ENCODE results near the gene PLAC8L1.

Gene PLAC8L1

GRCh38 chr5:146060221-146060585 is 45.2 kb downstream of the PLAC8L1 start:
- Histone ChIP-seq H3K9ac (ENCODE audit: insufficient read length, low read depth) (no peak overlapping the region), H3K4me3 (ENCODE audit: insufficient read length, low read depth) (no peak overlapping the region), H3K36me3 (ENCODE audit: insufficient read depth, insufficient read length, low read length) (peaks cover 13% of the 10 kb centered on the region), H3K9me3 (ENCODE audit: insufficient read depth, low read length) (no peaks in the 10 kb centered on the region), H3K4me1 (ENCODE audit: insufficient read depth, insufficient read length) (no peaks in the 10 kb centered on the region), H3K27me3 (ENCODE audit: insufficient read depth, insufficient read length) (no peaks in the 10 kb centered on the region)
- TF ChIP-seq SUZ12 (IDR thresholded peaks at IDR 0.05; ENCODE audit: extremely low read depth, insufficient read depth, insufficient read length) (no peak), YY1 (IDR thresholded peaks at IDR 0.05; ENCODE audit: insufficient read depth, insufficient read length) (no peak), ZNF274 (IDR thresholded peaks at IDR 0.05; ENCODE audit: low read depth, low read length) (no peak)
- no peak for DNase-seq (ENCODE audit: low read depth, low spot score)

GRCh38 chr5:146059460-146060220 is 45.7 kb downstream of the PLAC8L1 start:
- no peak overlapping the region for H3K4me3 ChIP-seq (ENCODE audit: insufficient read length, low read depth)
- no peak for DNase-seq (ENCODE audit: low read depth, low spot score)
- no peak for TF ChIP-seq SUZ12 (IDR thresholded peaks at IDR 0.05; ENCODE audit: extremely low read depth, insufficient read depth, insufficient read length)
- TF ChIP-seq ZNF274 (IDR thresholded peaks at IDR 0.05; ENCODE audit: low read depth, low read length), result no peak
- no peak for TF ChIP-seq YY1 (IDR thresholded peaks at IDR 0.05; ENCODE audit: insufficient read depth, insufficient read length)
- H3K36me3 ChIP-seq (ENCODE audit: insufficient read depth, insufficient read length, low read length), result peaks cover 13% of the 10 kb centered on the region
- H3K4me1 ChIP-seq (ENCODE audit: insufficient read depth, insufficient read length), result no peaks in the 10 kb centered on the region
- H3K27me3 ChIP-seq (ENCODE audit: insufficient read depth, insufficient read length), result no peaks in the 10 kb centered on the region
- H3K9ac ChIP-seq (ENCODE audit: insufficient read length, low read depth), result no peak overlapping the region
- no peaks in the 10 kb centered on the region for H3K9me3 ChIP-seq (ENCODE audit: insufficient read depth, low read length)

- no peaks in the 10 kb centered on the region for H3K4me1 ChIP-seq (ENCODE audit: insufficient read depth, insufficient read length)
- DNase-seq (ENCODE audit: low read depth, low spot score), result no peak
- no peak overlapping the region for H3K9ac ChIP-seq (ENCODE audit: insufficient read length, low read depth)
- no peaks in the 10 kb centered on the region for H3K27me3 ChIP-seq (ENCODE audit: insufficient read depth, insufficient read length)
- no peak overlapping the region for H3K4me3 ChIP-seq (ENCODE audit: insufficient read length, low read depth)
- TF ChIP-seq ZNF274 (IDR thresholded peaks at IDR 0.05; ENCODE audit: low read depth, low read length), result no peak
- TF ChIP-seq SUZ12 (IDR thresholded peaks at IDR 0.05; ENCODE audit: extremely low read depth, insufficient read depth, insufficient read length), result no peak
- no peak for TF ChIP-seq YY1 (IDR thresholded peaks at IDR 0.05; ENCODE audit: insufficient read depth, insufficient read length)
- peaks cover 4% of the 10 kb centered on the region for H3K36me3 ChIP-seq (ENCODE audit: insufficient read depth, insufficient read length, low read length)
- no peaks in the 10 kb centered on the region for H3K9me3 ChIP-seq (ENCODE audit: insufficient read depth, low read length)
Observed at GRCh38 chr5:146055432-146055831, 49.9 kb downstream of the PLAC8L1 start.

GRCh38 chr5:146052780-146053179 is 52.6 kb downstream of the PLAC8L1 start:
- no peak for TF ChIP-seq YY1 (IDR thresholded peaks at IDR 0.05; ENCODE audit: insufficient read depth, insufficient read length)
- TF ChIP-seq ZNF274 (IDR thresholded peaks at IDR 0.05; ENCODE audit: low read depth, low read length), result no peak
- no peak for TF ChIP-seq SUZ12 (IDR thresholded peaks at IDR 0.05; ENCODE audit: extremely low read depth, insufficient read depth, insufficient read length)
- Histone ChIP-seq H3K9me3 (ENCODE audit: insufficient read depth, low read length) (no peaks in the 10 kb centered on the region), H3K36me3 (ENCODE audit: insufficient read depth, insufficient read length, low read length) (no peaks in the 10 kb centered on the region), H3K4me3 (ENCODE audit: insufficient read length, low read depth) (no peak overlapping the region), H3K9ac (ENCODE audit: insufficient read length, low read depth) (no peak overlapping the region), H3K27me3 (ENCODE audit: insufficient read depth, insufficient read length) (no peaks in the 10 kb centered on the region), H3K4me1 (ENCODE audit: insufficient read depth, insufficient read length) (no peaks in the 10 kb centered on the region)
- no peak for DNase-seq (ENCODE audit: low read depth, low spot score)

GRCh38 chr5:146051678-146052077 is 53.7 kb downstream of the PLAC8L1 start:
- H3K4me3 ChIP-seq (ENCODE audit: insufficient read length, low read depth), result no peak overlapping the region
- H3K9ac ChIP-seq (ENCODE audit: insufficient read length, low read depth), result no peak overlapping the region
- H3K9me3 ChIP-seq (ENCODE audit: insufficient read depth, low read length), result no peaks in the 10 kb centered on the region
- no peak for TF ChIP-seq SUZ12 (IDR thresholded peaks at IDR 0.05; ENCODE audit: extremely low read depth, insufficient read depth, insufficient read length)
- no peak for TF ChIP-seq ZNF274 (IDR thresholded peaks at IDR 0.05; ENCODE audit: low read depth, low read length)
- TF ChIP-seq YY1 (IDR thresholded peaks at IDR 0.05; ENCODE audit: insufficient read depth, insufficient read length), result no peak
- no peaks in the 10 kb centered on the region for H3K4me1 ChIP-seq (ENCODE audit: insufficient read depth, insufficient read length)
- DNase-seq (ENCODE audit: low read depth, low spot score), result no peak
- H3K27me3 ChIP-seq (ENCODE audit: insufficient read depth, insufficient read length), result no peaks in the 10 kb centered on the region
- no peaks in the 10 kb centered on the region for H3K36me3 ChIP-seq (ENCODE audit: insufficient read depth, insufficient read length, low read length)

- no peaks in the 10 kb centered on the region for H3K9me3 ChIP-seq (ENCODE audit: insufficient read depth, low read length)
- H3K4me1 ChIP-seq (ENCODE audit: insufficient read depth, insufficient read length), result no peaks in the 10 kb centered on the region
- no peaks in the 10 kb centered on the region for H3K27me3 ChIP-seq (ENCODE audit: insufficient read depth, insufficient read length)
- H3K4me3 ChIP-seq (ENCODE audit: insufficient read length, low read depth), result no peak overlapping the region
- no peak overlapping the region for H3K9ac ChIP-seq (ENCODE audit: insufficient read length, low read depth)
- H3K36me3 ChIP-seq (ENCODE audit: insufficient read depth, insufficient read length, low read length), result no peaks in the 10 kb centered on the region
- DNase-seq (ENCODE audit: low read depth, low spot score), result no peak
- TF ChIP-seq SUZ12 (IDR thresholded peaks at IDR 0.05; ENCODE audit: extremely low read depth, insufficient read depth, insufficient read length), result no peak
- TF ChIP-seq YY1 (IDR thresholded peaks at IDR 0.05; ENCODE audit: insufficient read depth, insufficient read length), result no peak
- no peak for TF ChIP-seq ZNF274 (IDR thresholded peaks at IDR 0.05; ENCODE audit: low read depth, low read length)
Observed at GRCh38 chr5:146050086-146050485, 55.3 kb downstream of the PLAC8L1 start.

- no peaks in the 10 kb centered on the region for H3K4me1 ChIP-seq (ENCODE audit: insufficient read depth, insufficient read length)
- TF ChIP-seq SUZ12 (IDR thresholded peaks at IDR 0.05; ENCODE audit: extremely low read depth, insufficient read depth, insufficient read length) (no peak), ZNF274 (IDR thresholded peaks at IDR 0.05; ENCODE audit: low read depth, low read length) (no peak), YY1 (IDR thresholded peaks at IDR 0.05; ENCODE audit: insufficient read depth, insufficient read length) (no peak)
- H3K9ac ChIP-seq (ENCODE audit: insufficient read length, low read depth), result no peak overlapping the region
- H3K36me3 ChIP-seq (ENCODE audit: insufficient read depth, insufficient read length, low read length), result no peaks in the 10 kb centered on the region
- no peak for DNase-seq (ENCODE audit: low read depth, low spot score)
- no peaks in the 10 kb centered on the region for H3K9me3 ChIP-seq (ENCODE audit: insufficient read depth, low read length)
- H3K27me3 ChIP-seq (ENCODE audit: insufficient read depth, insufficient read length), result no peaks in the 10 kb centered on the region
- H3K4me3 ChIP-seq (ENCODE audit: insufficient read length, low read depth), result no peak overlapping the region
Observed at GRCh38 chr5:146049704-146050026, 55.7 kb downstream of the PLAC8L1 start.
